Activated CD4-positive, alpha-beta T cell treated with anti-CD3 and anti-CD28 coated beads, Interleukin-2, amount 10 ng/mL, durations not matched to agents 7 days and 5 days (primary cell): ENCODE results near the gene COASY. TPM values are rescaled to one million over a fixed set of nuclear protein-coding genes. Genes with fewer than 3 reads are reported as not detected.

ENCODE experiments used
- CTCF ChIA-PET: fragments of 350-600 bp; sonication (Branson Sonifier 250); formaldehyde crosslinking; loops from one replicate; lab custom pipeline; 2021; ENCODE audit warnings: antibody characterized with exemption; lab: Charles Lee
- POLR2A ChIA-PET: fragments of 350-600 bp; sonication (Branson Sonifier 250); formaldehyde crosslinking; loops from one replicate; lab custom pipeline; 2021; ENCODE audit warnings: antibody characterized with exemption; lab: Charles Lee
- DNase-seq: peaks from one replicate; pipeline ENCODE4 v3.0.0-alpha.2; 2020
- H3K27ac Mint-ChIP-seq: one replicate; pipeline ENCODE4 v1.8.0; 2021; ENCODE audit warnings: mild to moderate bottlenecking, moderate library complexity, mixed read lengths
- H3K27me3 Mint-ChIP-seq: one replicate; pipeline ENCODE4 v1.8.0; 2021; ENCODE audit warnings: mixed read lengths
- H3K36me3 Mint-ChIP-seq: one replicate; pipeline ENCODE4 v1.8.0; 2021; ENCODE audit warnings: low read depth, mixed read lengths
- H3K4me1 Mint-ChIP-seq: one replicate; pipeline ENCODE4 v1.8.0; 2021; ENCODE audit warnings: mixed read lengths
- H3K4me3 Mint-ChIP-seq: one replicate; pipeline ENCODE4 v1.8.0; 2021; ENCODE audit warnings: mild to moderate bottlenecking, moderate library complexity, mixed read lengths
- H3K9me3 Mint-ChIP-seq: one replicate; pipeline ENCODE4 v1.8.0; 2021; ENCODE audit warnings: mixed read lengths
- total RNA-seq, 2 experiments: library from RNA; stranded (reverse); gene quantifications; one replicate each; pipeline ENCODE4 v1.2.3, GENCODE V29; 2021

Gene COASY
- total RNA-seq, 2 experiments from 2014 or later: 72.5 to 86.1 TPM

GRCh38 chr17:42560246-42560645 is 1.7 kb upstream of the COASY start:
- no peaks in the 10 kb centered on the region for H3K9me3 Mint-ChIP-seq
- H3K36me3 Mint-ChIP-seq: peaks cover 13% of the 10 kb centered on the region
- H3K27me3 Mint-ChIP-seq: no peaks in the 10 kb centered on the region
- CTCF ChIA-PET: no interaction called here
- POLR2A ChIA-PET: no interaction called here
- DNase-seq: no peak
- no peak overlapping the region for H3K27ac Mint-ChIP-seq
- H3K4me1 Mint-ChIP-seq: peaks cover 44% of the 10 kb centered on the region
- no peak overlapping the region for H3K4me3 Mint-ChIP-seq

GRCh38 chr17:42562388-42563142 is 617 bp downstream of the COASY start:
- H3K4me1 Mint-ChIP-seq: peaks cover 40% of the 10 kb centered on the region
- peak overlapping the region; percentile 98 for H3K27ac Mint-ChIP-seq
- CTCF ChIA-PET: interaction anchor here (1.1 to 1.9 kb wide), 2 partner anchors 16 to 29 kb away, joined by 3 to 9 read pairs; no protein-coding TSS in a partner anchor

DNA sequence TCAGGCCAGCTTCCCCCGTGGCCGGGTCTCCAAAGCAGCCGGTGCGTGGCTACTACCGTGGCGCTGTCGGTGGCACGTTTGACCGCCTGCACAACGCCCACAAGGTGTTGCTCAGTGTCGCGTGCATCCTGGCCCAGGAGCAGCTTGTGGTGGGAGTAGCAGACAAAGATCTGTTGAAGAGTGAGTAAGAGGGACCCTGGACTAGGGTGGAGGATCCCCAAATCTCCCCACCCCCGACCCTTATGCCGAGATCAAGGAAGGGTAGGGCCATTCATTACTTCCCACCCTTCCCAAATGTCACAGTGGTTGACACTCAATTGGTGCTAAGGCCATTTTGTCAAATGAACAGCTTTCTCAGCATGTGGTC is 1.2 kb downstream of the COASY start:
- Mint-ChIP-seq H3K4me1 (peaks cover 45% of the 10 kb centered on the region), H3K27ac (peak overlapping the region; percentile 98), H3K27me3 (no peaks in the 10 kb centered on the region), H3K4me3 (peak overlapping the region; percentile 94), H3K9me3 (no peaks in the 10 kb centered on the region), H3K36me3 (peaks cover 25% of the 10 kb centered on the region)
- ChIA-PET CTCF (interaction anchor here (0.6 to 1.9 kb wide), 3 partner anchors 15 to 139 kb away, joined by 3 to 9 read pairs (median 4); no protein-coding TSS in a partner anchor), POLR2A (no interaction called here)
- DNase-seq: no peak

More at GRCh38 chr17:42562388-42563142, 617 bp downstream of the COASY start:
- POLR2A ChIA-PET: no interaction called here
- no peak for DNase-seq
- H3K36me3 Mint-ChIP-seq: peaks cover 22% of the 10 kb centered on the region
- peak overlapping the region; percentile 94 for H3K4me3 Mint-ChIP-seq
- H3K9me3 Mint-ChIP-seq: no peaks in the 10 kb centered on the region
- no peaks in the 10 kb centered on the region for H3K27me3 Mint-ChIP-seq

DNA sequence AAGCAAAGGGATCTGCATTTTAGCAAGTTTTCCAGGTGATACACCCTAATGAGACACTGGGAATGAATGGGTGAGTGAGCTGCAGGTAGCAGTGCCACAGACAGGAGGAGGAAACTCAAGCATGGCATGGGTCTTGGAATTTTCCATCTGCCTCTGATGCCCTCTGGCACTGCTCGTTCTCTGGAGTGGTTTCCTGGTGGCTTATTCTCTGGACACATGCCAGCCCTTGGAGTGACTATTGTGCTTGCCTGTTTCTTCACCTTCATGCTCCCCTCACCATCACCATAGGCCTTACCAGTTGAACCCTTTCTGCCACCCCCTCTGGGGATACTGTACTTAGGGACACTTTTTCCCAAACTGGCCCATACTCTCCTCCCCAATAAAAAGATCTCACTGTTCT is 1.6 kb downstream of the COASY start:
- POLR2A ChIA-PET: no interaction called here
- peaks cover 48% of the 10 kb centered on the region for H3K4me1 Mint-ChIP-seq

DNA sequence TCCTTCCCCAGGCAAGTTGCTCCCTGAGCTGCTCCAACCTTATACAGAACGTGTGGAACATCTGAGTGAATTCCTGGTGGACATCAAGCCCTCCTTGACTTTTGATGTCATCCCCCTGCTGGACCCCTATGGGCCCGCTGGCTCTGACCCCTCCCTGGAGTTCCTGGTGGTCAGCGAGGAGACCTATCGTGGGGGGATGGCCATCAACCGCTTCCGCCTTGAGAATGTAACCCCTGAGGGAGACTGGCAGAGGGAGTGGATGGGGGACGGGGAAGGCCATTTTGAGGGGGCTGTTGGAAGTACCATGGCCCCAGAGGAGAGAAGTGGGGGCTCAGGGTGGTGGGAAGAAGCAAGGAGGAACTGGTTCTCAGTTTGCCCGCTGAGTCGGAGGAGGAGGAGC is 2.0 kb downstream of the COASY start:
- Mint-ChIP-seq H3K4me3 (peak overlapping the region; percentile 94), H3K4me1 (peaks cover 52% of the 10 kb centered on the region), H3K9me3 (no peaks in the 10 kb centered on the region), H3K27me3 (no peaks in the 10 kb centered on the region), H3K36me3 (peaks cover 28% of the 10 kb centered on the region), H3K27ac (no peak overlapping the region)
- no peak for DNase-seq
- ChIA-PET CTCF (interaction anchor here (0.9 to 5.1 kb wide), 4 partner anchors 9 to 30 kb away, joined by 3 to 38 read pairs (median 4); partner anchors contain the start of gene PSMC3IP), POLR2A (no interaction called here)

More for the DNA sequence above, 1.6 kb downstream of the COASY start:
- CTCF ChIA-PET: interaction anchor here (0.6 to 1.9 kb wide), 4 partner anchors 9 to 138 kb away, joined by 3 to 4 read pairs (median 4); no protein-coding TSS in a partner anchor
- no peaks in the 10 kb centered on the region for H3K9me3 Mint-ChIP-seq
- H3K27ac Mint-ChIP-seq: peak overlapping the region; percentile 69
- peaks cover 25% of the 10 kb centered on the region for H3K36me3 Mint-ChIP-seq
- H3K27me3 Mint-ChIP-seq: no peaks in the 10 kb centered on the region
- H3K4me3 Mint-ChIP-seq: peak overlapping the region; percentile 94
- no peak for DNase-seq

GRCh38 chr17:42564815-42565522 is 3.0 kb downstream of the COASY start:
- H3K27me3 Mint-ChIP-seq: no peaks in the 10 kb centered on the region
- peaks cover 57% of the 10 kb centered on the region for H3K4me1 Mint-ChIP-seq
- peaks cover 38% of the 10 kb centered on the region for H3K36me3 Mint-ChIP-seq
- H3K27ac Mint-ChIP-seq: peak overlapping the region; percentile 19
- POLR2A ChIA-PET: interaction anchor here (0.6 kb wide), 1 partner anchor 40 kb away, joined by 3 read pairs; no protein-coding TSS in a partner anchor
- no peak for DNase-seq
- CTCF ChIA-PET: interaction anchor here (0.9 to 5.1 kb wide), 3 partner anchors 10 to 44 kb away, joined by 3 to 38 read pairs (median 4); partner anchors contain the start of genes PSMC3IP, RETREG3 and TUBG1
- H3K9me3 Mint-ChIP-seq: no peaks in the 10 kb centered on the region
- H3K4me3 Mint-ChIP-seq: no peak overlapping the region

DNA sequence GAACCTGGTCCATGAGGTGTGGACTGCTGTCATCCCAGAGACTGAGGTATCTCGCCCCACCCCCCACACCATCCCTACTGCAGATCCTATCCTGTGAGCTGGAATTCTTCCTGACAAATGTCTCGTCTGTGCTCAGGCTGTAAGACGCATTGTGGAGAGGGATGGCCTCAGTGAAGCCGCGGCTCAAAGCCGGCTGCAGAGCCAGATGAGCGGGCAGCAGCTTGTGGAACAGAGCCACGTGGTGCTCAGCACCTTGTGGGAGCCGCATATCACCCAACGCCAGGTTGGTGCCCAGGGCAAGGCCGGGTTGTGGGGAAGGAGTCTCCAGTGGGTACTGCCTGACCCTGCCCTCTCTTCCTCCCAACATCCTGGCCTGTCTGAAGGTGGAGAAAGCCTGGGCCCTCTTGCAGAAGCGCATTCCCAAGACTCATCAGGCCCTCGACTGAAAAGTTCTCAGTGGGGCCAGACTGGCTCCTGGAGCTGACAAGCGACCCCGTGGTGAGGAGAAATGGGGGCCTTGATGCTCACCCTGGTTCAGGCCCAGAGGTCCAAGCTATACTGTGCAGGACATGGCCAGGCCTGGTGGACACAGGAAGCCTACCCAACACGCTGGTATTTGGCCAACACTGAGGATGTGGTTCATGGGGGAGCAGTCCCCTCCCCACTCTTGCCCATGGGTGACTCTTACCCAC is 3.7 kb downstream of the COASY start:
- Mint-ChIP-seq H3K4me3 (peak overlapping the region; percentile 92), H3K9me3 (no peaks in the 10 kb centered on the region), H3K27me3 (no peaks in the 10 kb centered on the region), H3K27ac (peak overlapping the region; percentile 95), H3K36me3 (peaks cover 45% of the 10 kb centered on the region), H3K4me1 (peaks cover 54% of the 10 kb centered on the region)
- CTCF ChIA-PET: interaction anchor here (1.2 to 5.1 kb wide), 2 partner anchors 12 to 114 kb away, joined by 3 to 38 read pairs; partner anchors contain the start of gene PSMC3IP
- no peak for DNase-seq
- POLR2A ChIA-PET: no interaction called here

DNA sequence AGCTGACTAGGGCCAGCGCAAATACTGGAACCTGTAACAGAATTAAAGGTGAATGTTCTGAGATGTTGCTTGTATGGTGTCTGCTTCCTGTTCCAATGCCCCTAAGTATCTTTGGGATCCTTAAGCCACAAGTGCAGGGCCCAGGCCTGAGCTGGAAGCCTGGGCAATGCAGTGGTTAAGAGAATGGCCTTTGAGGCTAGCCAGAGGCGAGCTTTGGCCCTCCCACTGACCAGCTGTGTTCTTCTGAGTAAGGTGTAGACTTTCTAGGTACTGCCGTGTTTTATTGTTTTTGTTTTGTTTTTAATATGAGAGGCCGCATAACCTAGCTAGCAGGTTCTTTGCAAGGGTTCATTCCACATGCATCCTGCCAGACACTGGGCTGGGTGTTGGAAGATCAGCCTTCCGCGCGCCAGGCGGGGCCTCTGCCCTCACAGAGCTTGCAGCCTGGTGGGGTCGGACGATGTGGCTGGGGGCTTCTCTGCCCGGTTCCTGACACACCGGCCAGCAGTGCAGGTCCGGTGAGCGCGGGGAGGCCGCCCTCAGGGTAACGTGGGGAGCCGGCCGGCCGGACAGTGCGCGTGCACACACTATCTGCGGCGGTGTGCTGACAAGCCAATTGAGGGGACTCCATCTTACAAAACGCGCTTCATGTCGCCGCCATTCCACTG is 4.4 kb downstream of the COASY start:
- DNase-seq: no peak
- ChIA-PET CTCF (interaction anchor here (1.2 to 5.1 kb wide), 4 partner anchors 8 to 113 kb away, joined by 3 to 38 read pairs (median 4); partner anchors contain the start of gene PSMC3IP), POLR2A (no interaction called here)
- H3K27me3 Mint-ChIP-seq: no peaks in the 10 kb centered on the region
- peak overlapping the region; percentile 92 for H3K4me3 Mint-ChIP-seq
- peaks cover 50% of the 10 kb centered on the region for H3K36me3 Mint-ChIP-seq
- H3K4me1 Mint-ChIP-seq: peaks cover 52% of the 10 kb centered on the region
- H3K9me3 Mint-ChIP-seq: no peaks in the 10 kb centered on the region
- H3K27ac Mint-ChIP-seq: peak overlapping the region; percentile 95

- Mint-ChIP-seq H3K4me3 (peak within 1 kb of the TSS; percentile 92), H3K27ac (peak within 1 kb of the TSS; percentile 95), H3K27me3 (no peaks in the 10 kb centered on the region), H3K4me1 (peaks cover 45% of the 10 kb centered on the region), H3K9me3 (no peaks in the 10 kb centered on the region), H3K36me3 (peaks cover 54% of the 10 kb centered on the region)
- POLR2A ChIA-PET: interaction anchor here (0.8 kb wide), 1 partner anchor 10 kb away, joined by 3 read pairs; no protein-coding TSS in a partner anchor
- CTCF ChIA-PET: interaction anchor here (1.2 to 5.1 kb wide), 5 partner anchors 9 to 112 kb away, joined by 3 to 38 read pairs (median 4); partner anchors contain the start of gene PSMC3IP
- DNase-seq: peak; percentile 91
Measured at GRCh38 chr17:42566883-42567573, 5.1 kb downstream of the COASY start, which contains the start of gene MLX. TSS of gene MLX (plus strand) at chr17:42567100. CDS start at chr17:42567125, 25 bp downstream.

DNA sequence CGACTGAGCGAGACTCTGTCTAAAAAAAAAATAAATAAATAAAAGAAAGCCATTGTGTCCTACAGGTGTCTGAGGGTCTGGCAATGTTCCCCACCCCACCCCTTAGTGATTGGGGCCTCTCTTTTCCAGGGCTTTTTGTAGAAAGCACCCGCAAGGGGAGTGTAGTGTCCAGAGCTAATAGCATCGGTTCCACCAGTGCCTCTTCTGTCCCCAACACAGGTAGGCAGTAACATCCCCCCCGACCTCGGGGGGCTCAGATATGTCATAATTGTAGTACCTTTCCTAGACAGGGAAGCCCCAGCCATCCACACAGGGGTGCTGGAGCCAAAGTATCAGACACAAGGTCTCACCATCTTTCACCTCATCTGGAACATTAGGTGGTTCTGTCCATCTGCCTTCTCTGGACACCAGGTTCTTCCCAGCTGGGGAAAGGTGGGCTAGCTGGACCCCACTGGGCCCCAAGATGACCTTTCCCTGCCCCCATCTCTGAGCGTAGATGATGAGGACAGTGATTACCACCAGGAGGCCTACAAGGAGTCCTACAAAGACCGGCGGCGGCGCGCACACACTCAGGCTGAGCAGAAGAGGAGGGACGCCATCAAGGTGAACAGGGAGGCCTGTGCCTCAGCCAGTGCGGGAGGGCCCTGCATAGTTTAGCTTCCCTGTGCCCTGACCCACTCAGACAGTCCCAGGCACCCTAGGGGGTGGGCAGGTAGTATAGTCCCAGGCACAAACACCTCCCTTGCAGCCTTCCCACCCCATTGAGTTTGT is 6.6 kb downstream of the COASY start:
- no peak for DNase-seq
- peak overlapping the region; percentile 92 for H3K4me3 Mint-ChIP-seq
- H3K36me3 Mint-ChIP-seq: peaks cover 57% of the 10 kb centered on the region
- no peaks in the 10 kb centered on the region for H3K27me3 Mint-ChIP-seq
- peaks cover 37% of the 10 kb centered on the region for H3K4me1 Mint-ChIP-seq
- ChIA-PET POLR2A (no interaction called here), CTCF (interaction anchor here (1.0 to 5.1 kb wide), 4 partner anchors 9 to 37 kb away, joined by 4 to 38 read pairs (median 4); partner anchors contain the start of gene PSMC3IP)
- H3K27ac Mint-ChIP-seq: peak overlapping the region; percentile 48
- no peaks in the 10 kb centered on the region for H3K9me3 Mint-ChIP-seq
